SW480 (cell line): Measurements from ENCODE around the gene PDE4C.

Experiments used
- DNase-seq: peaks from one replicate; pipeline ENCODE4 v3.0.0-alpha.2; 2016; ENCODE audit warnings: low spot score

The PDE4C gene

DNA sequence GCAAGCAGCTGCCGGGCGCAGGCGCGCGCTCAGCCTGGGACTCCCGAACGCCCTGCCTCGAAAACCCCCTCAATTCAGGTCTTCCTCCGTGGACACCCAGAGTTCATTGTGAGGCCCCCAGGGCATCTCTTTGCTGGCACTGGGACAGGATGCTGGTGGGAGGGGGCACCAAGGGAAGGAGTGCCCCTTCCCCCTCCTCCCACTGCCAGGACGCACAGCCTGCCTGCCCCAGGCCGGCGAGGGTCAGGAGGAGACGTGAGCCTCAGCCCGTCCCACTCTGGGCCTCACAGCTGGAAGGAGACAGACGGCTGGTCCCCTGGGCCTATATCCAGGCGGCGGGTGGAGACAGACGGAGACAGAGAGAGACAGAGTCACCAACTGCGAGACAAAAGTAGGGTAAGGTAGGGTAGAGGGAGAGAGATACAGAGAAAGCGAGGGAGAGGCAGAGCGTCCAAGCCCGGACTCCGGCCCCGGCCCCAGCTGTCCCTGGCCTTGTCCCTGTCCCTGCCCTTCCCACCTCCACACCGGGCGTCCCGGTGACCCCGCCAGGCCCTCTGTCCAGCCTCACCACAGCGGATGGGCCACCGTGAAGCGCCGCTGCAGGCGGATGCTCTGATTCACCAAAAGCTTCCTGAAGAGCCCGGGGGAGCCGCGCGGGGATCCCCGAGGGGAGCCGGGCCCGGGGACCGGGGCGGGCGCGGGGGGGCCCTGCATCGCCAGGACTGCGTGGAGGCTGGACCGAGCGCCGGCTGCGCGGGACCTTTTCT is at the start of gene PDE4C:
PDE4C (minus strand) TSS at position 737 of the 767 bp plus-strand sequence; CDS start at position 714, 23 bp downstream.
- no peak for DNase-seq

DNA sequence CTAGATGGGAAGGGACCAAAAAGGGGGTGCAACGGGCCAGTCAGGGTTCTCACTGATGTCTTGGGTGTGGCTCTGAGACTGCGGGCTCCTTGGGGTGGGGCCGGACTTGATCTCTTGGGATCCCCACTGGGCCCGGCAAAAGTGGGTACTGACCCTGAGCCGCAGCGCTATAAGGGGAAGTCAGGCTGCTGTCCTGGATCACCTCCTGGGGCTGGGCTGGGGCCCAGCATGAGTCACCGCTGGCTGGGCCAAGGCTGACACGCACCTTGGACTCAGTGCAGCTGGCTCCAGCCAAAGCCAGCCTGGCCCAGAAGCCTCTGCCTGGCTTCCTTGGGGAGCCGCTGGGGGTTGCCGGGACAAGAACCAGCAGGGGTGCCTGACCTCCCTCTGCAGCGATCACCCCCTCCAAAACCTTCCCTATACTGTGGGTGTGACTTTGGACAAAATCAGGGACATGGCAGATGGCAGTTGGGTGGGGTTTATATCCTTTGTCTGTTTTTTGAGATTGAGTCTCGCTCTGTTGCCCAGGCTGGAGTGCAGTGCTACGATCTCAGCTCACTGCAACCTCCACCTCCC is 48.6 kb upstream of the PDE4C start:
- DNase-seq, result peak; percentile 73

DNA sequence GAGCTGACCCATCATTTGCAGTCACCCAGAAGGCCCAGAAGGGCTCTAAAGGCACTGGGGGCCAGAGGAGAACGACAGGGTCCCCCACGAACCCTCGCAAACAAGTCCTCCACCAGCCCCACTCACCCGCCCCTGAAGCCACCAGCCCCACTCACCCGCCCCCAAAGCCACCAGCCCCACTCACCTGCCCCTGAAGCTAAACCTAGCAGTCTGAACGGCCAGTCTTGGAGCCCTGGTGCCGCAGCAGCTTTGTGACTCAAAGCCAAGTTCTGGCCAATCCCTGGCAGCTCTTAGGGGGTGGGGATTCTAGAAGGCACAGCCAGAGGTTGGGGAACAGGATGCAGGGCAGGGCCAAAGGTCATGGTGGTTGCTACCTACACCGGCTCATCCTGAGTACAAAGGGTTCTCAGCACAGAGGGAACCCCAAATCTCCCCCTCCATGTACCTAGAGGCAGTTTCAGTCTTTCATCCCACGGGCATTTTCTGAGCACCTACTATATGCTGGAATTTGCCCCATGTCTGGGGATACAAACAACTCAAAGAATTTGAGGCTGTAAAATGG is 48.1 kb upstream of the PDE4C start, which contains the start of gene IQCN:
IQCN (minus strand) TSS at position 234 of the 562 bp plus-strand sequence. CDS start 4,974 bp downstream, outside the sequence.
- DNase-seq, result peak; percentile 73

DNA sequence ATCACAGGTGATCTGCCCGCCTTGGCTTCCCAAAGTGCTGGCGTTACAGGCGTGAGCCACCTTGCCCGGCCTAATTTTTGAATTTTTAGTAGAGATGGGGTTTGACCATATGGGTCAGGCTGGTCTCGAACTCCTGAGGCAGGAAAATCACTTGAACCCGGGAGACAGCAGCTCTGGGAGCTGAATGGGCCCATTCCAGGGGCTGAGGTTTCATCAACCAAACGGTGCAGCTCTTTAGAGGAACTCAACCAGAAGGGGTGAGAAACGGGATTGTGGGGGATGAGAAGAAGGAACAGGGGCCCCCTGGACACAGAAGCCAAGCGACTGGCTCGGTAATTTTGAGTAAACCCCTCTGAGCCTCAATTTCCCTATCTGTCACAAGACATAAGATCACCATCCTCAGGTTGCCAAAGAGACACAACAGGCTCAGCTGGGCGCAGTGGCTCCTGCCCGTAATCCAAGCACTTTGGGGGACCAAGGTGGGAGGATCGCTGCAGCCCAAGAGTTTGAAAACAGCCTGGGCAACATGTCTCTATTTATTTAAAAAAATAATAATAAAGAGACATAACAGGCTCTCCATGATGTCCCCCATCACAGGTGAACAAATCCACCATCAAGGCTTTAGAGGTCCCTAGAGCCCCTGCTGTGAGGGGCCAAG is 47.5 kb upstream of the PDE4C start:
- no peak for DNase-seq

DNA sequence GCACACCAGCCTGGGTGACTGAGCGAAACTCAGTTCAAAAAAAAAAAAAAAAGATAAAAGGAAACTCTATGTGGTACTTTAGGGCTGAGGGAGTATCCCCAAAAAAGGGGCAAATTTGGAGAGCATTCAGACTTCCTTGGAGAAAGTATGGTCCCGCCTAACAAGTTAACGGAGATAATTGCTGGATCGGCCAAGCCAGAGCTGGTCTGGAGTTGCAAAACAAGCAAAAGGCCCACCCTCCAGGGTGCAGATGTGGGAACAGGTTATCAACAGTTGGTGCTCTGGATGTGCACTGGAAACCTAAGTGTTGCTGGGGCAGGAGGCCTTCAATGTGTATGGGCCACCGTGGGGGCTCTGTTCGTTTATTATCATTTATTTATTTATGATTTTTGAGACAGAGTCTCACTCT is 45.2 kb upstream of the PDE4C start:
- DNase-seq, result no peak

DNA sequence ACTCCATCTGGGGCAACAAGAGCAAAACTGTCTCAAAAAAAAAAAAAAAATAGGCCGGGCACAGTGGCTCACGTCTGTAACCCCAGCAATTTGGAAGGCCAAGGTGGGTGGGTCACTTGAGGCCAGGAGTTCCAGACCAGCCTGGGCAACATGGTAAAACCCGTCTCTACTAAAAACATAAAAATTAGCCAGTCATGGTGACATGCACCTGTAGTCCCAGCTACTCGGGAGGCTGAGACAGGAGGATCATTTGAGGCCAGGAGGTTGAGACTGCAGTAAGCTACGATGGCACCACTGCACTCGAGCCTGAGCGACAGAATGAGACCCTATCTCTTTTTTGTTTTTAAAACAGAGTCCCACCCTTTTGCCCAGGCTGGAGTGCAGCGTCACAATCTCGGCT is 44.1 kb upstream of the PDE4C start:
- DNase-seq, result no peak

DNA sequence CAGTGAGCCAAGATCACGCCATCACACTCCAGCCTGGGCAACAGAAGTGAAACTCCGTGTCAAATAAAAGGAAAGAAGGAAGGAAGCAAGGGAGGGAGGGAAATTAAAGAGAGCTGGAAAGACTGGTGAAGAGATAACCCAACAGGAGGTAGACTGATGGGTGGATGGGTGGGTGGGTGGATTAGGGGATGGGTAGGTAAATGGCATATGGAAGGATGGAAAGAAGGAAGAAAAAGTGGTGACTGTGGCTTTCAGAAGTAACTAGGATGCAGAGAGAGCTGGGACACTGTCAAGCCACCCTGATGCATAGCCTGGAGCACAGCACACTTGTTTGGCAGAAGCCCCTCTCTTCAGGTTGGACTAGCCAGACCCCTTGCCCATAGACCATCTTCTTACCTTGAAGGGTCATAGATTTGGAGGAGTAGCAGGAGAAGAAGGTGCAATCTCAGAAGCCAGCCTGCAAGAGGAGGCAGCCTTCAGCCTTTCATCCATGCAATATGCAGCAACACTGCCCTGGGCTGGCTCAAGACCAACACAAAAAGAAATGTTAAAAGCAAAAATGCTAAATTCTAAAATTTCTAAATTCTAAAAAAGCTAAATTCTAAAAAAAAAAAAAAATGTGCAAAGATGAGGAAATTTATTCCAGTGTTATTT is 43.0 kb upstream of the PDE4C start:
- DNase-seq, result no peak

DNA sequence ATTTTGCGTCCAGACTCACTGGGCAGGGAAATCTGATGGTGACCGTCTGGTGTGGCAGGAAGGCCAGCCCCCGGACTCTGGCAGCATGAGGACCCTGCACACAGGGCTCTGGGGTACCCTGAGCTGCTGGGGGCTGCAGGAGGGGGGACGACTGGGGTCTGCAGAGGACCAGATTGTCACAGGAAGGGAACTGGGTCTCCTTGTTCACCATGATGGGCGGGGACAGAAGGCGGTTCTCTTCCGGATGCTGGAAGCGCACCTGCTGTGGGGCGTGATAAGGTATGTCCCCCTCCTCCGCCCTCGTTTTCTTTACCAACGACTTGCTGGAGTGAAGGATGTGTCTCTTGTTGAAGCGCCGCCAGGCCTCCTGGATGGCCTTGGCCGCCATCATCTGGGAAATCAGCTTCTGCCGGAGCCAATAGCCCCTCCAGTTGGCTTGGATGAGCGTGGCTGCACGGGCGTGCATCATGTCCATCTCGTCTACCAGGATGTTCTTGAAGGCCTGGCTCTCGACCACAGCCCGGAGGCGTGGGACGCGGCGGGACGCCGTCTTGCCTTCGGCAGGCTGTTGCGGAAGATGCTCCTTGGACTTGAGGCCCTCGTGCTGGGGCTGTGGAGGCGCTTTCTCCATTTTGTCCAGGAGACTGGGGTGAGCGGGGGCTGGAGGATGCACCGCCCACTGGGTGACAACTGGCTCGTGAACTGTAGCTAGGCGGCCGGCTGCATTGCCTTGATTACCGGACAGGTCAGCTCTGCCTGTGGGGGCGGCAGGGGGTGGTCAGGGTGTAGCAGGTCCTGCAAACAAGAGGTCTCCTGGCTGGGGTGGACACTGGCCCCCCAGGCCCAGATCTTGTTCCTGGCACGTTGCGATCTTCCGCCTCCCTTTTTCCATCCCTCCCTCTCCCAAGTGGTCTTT is 40.8 kb upstream of the PDE4C start:
- no peak for DNase-seq

DNA sequence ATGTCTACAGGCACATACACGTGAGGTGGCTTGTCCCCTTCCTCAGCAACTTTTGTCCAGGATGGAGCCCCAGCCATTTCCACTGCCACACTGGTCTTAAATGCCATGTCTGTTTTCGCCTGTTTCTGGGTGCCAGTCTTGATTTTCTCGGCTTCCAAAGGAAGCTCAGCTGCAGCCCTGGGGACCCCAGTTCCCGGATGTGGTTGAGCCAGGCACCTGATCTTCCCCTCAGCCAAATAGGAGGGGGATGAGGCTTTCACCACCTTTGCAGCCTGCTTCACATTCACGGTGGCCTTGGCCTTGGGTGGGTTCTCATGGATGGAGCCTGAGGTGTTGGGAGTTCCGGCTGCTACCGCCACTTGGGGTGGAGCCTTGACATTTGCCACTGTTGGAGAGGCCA is 39.3 kb upstream of the PDE4C start:
- no peak for DNase-seq

DNA sequence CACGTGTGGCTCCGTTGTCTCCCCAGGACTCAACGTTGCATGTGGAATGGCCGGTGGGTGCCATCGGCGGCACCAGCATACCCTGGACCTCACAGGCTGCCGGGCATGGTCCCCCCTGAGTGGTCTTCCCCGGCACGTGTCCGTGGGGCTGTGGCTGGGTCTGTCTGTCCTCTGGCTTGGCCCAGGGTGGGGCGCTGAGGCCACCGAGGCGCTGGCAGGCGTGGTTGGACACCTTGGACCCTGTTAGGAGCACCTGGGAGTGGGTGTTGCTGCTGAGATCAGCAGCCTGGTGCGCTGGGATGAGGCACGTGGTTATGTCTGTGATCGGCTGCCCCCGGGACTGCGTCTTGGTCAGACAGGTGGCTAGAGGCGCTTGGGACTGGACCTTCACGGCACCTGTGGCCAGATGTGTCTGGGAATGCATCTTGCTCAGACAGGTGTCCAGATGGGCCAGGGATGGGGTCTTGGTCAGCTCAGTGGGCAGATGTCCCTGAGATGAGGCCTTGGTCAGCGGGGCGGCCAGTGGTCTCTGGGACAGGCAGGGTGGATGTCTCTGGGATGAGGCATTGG is 38.8 kb upstream of the PDE4C start:
- DNase-seq, result no peak

DNA sequence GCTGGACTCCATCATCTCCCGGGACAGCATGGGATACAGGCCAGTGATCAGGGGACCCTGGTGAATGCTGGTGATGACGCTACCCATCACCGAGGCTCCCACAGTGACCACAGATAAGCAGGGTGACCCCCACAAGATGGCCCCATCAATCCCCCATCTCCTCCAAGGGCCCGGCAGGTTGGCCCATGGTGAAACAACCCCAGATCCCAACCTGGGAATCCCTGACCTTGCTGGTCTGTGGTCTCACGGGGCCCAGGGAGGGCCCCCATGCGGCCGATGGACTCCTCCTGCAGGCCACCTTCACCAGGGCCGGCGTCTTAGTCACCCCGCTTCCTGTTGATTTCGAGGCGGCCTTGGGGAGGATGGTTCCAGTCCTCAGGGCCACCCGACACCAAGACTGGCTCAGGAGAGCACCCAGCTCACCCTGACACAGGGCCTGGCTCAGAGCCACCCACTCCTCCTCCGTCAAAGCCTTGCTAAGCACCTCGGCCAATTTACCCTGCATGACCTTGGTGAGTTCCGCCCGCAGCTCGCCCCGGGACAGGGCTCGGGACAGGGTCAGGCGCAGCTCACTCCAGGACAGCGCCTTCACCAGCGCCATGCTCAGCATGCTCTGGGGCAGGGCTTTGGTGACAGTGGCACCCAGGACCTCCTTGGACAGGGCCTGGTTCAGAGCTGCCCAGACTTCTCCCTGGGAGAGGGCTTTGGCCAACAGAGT is 38.1 kb upstream of the PDE4C start:
- DNase-seq, result no peak

DNA sequence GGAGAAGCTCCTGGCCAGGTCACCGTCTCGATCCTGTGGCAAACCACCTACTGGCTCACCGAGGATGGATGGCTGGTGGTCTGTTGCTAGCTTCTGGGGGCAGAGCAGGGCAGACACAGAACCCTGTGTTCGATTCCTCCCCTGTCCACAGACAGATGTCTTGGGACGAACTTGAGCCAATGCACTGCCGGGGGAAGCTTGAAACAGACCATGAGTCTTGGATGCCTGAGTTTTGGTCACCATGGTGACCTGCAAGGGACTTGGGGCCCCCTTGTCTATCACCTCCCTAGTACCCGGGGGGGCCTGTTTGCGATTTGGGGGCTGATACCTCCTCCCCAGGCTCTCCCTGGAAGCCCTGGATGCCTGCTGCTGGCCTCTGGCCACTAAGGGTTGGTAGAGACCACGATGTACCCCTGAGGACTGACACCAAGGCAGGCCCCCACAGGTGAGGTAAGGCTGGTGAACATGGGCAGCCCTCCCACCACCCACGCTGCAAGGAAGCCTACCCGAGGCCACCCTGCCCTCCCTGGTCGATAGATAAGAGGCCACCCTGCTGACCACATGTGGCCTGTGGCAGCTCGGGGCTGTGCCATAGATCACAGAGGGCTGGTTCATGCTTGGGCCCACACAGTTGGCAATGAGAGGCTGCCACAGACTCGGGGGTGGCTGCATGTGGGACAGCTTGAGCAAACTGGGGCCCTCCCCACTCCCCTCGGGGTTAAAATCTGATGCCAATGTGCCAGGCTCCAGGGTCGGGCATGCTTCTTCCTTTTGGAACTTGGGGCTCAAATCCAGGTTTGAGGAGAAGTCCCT is 37.3 kb upstream of the PDE4C start:
- DNase-seq, result no peak

DNA sequence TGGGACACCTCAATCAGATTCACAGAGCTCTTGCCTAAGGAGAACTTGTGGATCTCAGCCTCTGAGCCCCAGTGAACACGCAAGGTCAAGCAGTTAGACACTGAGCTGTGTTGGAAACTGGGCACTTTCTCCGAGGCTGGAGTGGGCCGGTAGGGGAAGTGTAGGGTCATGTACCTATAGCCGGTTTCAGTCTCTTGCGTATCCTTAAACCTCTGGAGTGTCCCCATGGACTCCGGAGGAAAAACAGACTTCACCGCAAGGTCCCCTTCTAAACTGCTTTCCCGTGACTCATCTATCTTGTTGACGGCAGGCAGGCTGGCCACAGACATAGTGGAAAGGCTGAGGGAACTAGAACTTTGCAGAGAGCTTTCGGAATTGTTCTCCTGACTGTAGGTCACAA is 36.7 kb upstream of the PDE4C start:
- no peak for DNase-seq

DNA sequence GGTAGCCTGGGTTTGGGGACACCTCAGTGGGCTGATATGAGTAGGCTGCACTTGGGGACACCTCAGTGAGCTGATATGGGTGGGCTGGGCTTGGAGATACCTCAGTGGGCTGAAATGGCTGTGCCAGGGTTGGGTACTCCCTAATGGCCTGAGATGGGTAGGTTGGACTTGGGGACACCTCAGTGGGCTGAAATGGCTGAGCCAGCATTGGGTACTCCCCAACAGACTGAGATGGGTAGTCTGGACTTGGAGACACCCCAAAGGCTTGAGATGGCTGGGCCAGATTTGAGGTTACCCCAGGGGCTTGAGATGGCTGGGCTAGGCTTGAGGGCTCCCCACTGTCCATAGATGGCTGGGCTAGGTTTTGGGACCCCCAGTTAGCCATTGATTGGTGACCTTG is 35.9 kb upstream of the PDE4C start:
- no peak for DNase-seq

DNA sequence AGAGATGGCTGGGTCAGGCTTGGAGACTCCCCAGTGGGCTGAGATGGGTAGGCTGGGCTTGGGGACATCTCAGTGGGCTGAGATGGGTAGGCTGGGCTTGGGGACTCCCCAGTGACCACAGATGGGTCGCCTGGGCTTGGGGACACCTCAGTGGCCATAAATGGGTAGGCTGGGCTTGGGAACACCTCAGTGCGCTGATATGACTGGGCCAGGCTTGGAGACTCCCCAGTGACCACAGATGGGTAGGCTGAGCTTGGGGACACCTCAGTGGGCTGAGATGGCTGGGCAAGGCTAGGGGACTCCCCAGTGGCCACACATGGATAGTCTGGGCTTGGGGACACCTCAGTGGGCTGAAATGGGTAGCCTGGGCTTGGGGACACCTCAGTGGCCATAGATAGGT is 35.2 kb upstream of the PDE4C start:
- DNase-seq, result no peak

DNA sequence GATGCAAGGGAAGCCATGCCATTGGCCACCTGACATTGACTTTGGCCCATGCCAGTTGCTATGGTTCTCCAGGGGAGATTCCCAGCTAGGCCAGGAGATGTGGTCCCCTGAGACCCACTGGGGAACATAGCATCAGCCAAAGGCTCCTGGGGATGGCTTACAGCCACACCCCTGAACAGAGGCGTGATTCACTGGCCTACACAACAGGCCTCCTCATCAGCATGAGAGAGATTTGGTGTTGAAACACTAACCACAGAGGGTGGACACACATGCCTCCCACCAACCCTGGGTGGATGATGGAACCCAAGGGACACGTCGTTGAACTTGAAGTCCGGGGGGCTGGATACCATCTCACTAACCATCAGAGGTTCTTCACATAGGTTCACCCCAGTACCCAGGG is 33.7 kb upstream of the PDE4C start:
- DNase-seq, result no peak

DNA sequence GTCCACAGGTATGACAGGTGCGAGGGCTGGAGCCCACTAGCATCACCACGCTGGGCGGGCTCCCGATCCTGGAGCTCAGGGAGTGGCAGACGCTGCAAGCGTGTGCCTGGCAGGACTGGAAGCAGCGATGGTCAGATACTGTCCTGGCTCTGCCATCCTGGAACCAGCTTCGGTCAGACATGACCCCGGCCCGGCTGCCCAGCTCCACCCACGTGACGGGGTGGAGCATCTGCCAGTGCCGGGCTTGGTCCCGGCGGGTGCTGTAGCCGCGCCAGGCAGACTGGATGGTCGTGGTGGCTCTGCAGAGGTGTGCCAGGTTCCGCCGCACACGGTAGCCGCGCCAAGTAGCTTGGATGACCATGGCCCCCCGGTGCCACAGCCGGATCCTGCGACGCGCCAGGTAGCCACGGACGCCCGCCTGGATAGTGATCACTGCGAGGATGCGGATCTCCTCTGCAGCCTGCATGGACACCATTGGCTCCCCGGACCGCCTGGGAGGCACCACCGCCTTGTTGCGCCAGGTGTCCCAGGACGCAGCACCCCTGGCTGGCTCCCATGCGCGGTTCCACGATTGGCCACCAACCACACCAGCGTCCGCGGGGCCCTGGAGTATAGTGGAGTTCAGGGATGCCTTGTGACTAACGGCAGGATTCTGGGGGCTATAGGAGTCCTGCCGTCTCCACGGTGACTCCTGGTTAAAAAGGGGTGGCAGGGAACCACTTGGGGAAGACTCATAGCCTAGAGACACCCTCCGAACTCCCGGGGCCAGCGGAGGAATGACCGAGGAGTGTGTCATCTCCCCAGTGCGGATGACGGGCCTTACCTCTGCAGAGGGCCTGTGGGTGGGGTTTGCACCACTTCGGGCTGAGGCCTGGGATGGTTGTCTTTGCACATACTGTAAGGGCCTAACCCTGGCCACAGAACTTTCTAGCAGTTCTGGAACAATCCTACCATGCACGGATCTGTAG is 31.5 kb upstream of the PDE4C start:
- DNase-seq, result no peak
